HL-60 (cell line): ENCODE measurements around the gene TM4SF18.

ENCODE experiments used
- CTCF ChIP-seq: IDR thresholded peaks from one replicate; pipeline ENCODE4 v1.5.1; 2011; ENCODE audit warnings: low read length, control low read depth, inconsistent platforms; ENCODE audit not compliant: insufficient read depth
- POLR2AphosphoS5 ChIP-seq: IDR thresholded peaks from 2 replicates; pipeline ENCODE4 v1.6.1; 2012; ENCODE audit warnings: low read depth

- TF ChIP-seq CTCF (no peak), POLR2AphosphoS5 (no peak)
These were observed 63.3 kb downstream of the TM4SF18 start for GRCh38 chr3:149270180-149270579.
